Anterior cingulate cortex (tissue), 58 donors: ENCODE results near the gene UNG.
"Not testable (repeated sequence)": the region's sequence is repeated elsewhere in the genome, so short reads cannot be mapped to it uniquely, and the experiment has no call there.

Experiments used
- DNase-seq, 58 donors: peaks; one replicate each; lab custom pipeline; 2025; lab: John Stamatoyannopoulos, UW

The UNG gene

GRCh38 chr12:109097435-109098182 is at the start of gene UNG:
Gene UNG (plus strand): TSS chr12:109097597. CDS start chr12:109097680, 83 bp downstream.
- peak; percentile 76 to 98 (median 94) for DNase-seq

- DNase-seq, result not testable (repeated sequence)
These were observed 48.7 kb upstream of the UNG start for GRCh38 chr12:109048706-109049105.

GRCh38 chr12:109049794-109050193 is 47.6 kb upstream of the UNG start:
- DNase-seq, result not testable (repeated sequence)

- DNase-seq, result no peak
These were observed 45.3 kb upstream of the UNG start for GRCh38 chr12:109052097-109052413.

GRCh38 chr12:109052414-109053323 is 44.7 kb upstream of the UNG start, which contains the start of gene USP30:
Gene USP30 (plus strand): TSS chr12:109052576. CDS start chr12:109052679, 103 bp downstream.
- DNase-seq, result peak; percentile 18 to 90 (median 78)

GRCh38 chr12:109053382-109054123 is 43.8 kb upstream of the UNG start:
- DNase-seq, result peak in 1 of 58 donors; percentile 29

- DNase-seq, result not testable (repeated sequence)
These were observed 43.3 kb upstream of the UNG start for GRCh38 chr12:109054124-109054513.

GRCh38 chr12:109054520-109054919 is 42.9 kb upstream of the UNG start:
- no peak for DNase-seq

GRCh38 chr12:109056891-109057290 is 40.5 kb upstream of the UNG start:
- DNase-seq, result peak in 1 of 58 donors; percentile 14

- peak in 2 of 58 donors; percentile 8 to 69 for DNase-seq
These were observed 40.0 kb upstream of the UNG start for GRCh38 chr12:109057376-109057775.

- DNase-seq, result no peak
These were observed 38.6 kb upstream of the UNG start for GRCh38 chr12:109058773-109059172.

- no peak for DNase-seq
These were observed 33.3 kb upstream of the UNG start for GRCh38 chr12:109064143-109064542.

GRCh38 chr12:109065154-109065852 is 32.1 kb upstream of the UNG start:
- DNase-seq, result no peak

GRCh38 chr12:109065853-109066193 is 31.6 kb upstream of the UNG start:
- DNase-seq, result no peak

- no peak for DNase-seq
These were observed 27.8 kb upstream of the UNG start for GRCh38 chr12:109069307-109070271.

GRCh38 chr12:109074866-109075265 is 22.5 kb upstream of the UNG start:
- DNase-seq, result no peak

GRCh38 chr12:109082751-109083150 is 14.6 kb upstream of the UNG start:
- DNase-seq, result peak in 16 of 58 donors; percentile 6 to 65 (median 31)

GRCh38 chr12:109084425-109084824 is 13.0 kb upstream of the UNG start:
- no peak for DNase-seq

GRCh38 chr12:109085590-109085989 is 11.8 kb upstream of the UNG start:
- no peak for DNase-seq
